HL-60 (cell line): Measurements from ENCODE around the gene ASB10.

Experiments used
- DNase-seq, 2 experiments: peaks; one replicate each; pipeline ENCODE4 v3.0.0-alpha.2; 2010 to 2020; ENCODE audit warnings: low read depth in 1 of 2, low spot score in 1 of 2
- H3K27ac ChIP-seq: fragments of 250-450 bp; sonication (Bioruptor Pico); replicated peaks from 2 replicates; pipeline ENCODE4 v1.5.1; 2020; ENCODE audit warnings: mild to moderate bottlenecking, moderate library complexity
- H3K27me3 ChIP-seq: fragments of 250-450 bp; sonication (Bioruptor Pico); 2 replicates; pipeline ENCODE4 v1.5.1; 2021; ENCODE audit warnings: mild to moderate bottlenecking, moderate library complexity; ENCODE audit not compliant: insufficient read depth, poor library complexity, severe bottlenecking
- H3K4me3 ChIP-seq: replicated peaks from 2 replicates; pipeline ENCODE4 v1.5.1; 2011; ENCODE audit warnings: mild to moderate bottlenecking, control low read depth, low read length; ENCODE audit not compliant: insufficient read depth
- CTCF ChIP-seq: IDR thresholded peaks from one replicate; pipeline ENCODE4 v1.5.1; 2011; ENCODE audit warnings: low read length, control low read depth, inconsistent platforms; ENCODE audit not compliant: insufficient read depth
- GABPA ChIP-seq: IDR thresholded peaks from 2 replicates; pipeline ENCODE4 v1.6.1; 2012; ENCODE audit warnings: low read depth
- POLR2AphosphoS5 ChIP-seq: IDR thresholded peaks from 2 replicates; pipeline ENCODE4 v1.6.1; 2012; ENCODE audit warnings: low read depth
- REST ChIP-seq: IDR thresholded peaks from 2 replicates; pipeline ENCODE4 v1.6.1; 2012; ENCODE audit warnings: low read depth; ENCODE audit not compliant: insufficient replicate concordance
- SPI1 ChIP-seq: IDR thresholded peaks from 2 replicates; pipeline ENCODE4 v1.6.1; 2012; ENCODE audit warnings: low read depth, mild to moderate bottlenecking, borderline replicate concordance
- long read RNA-seq: library from polyadenylated mRNA; unstranded; transcript quantifications from one replicate; pipeline ENCODE4 v2.0.0, GENCODE V29; 2020

The ASB10 gene, protein sequence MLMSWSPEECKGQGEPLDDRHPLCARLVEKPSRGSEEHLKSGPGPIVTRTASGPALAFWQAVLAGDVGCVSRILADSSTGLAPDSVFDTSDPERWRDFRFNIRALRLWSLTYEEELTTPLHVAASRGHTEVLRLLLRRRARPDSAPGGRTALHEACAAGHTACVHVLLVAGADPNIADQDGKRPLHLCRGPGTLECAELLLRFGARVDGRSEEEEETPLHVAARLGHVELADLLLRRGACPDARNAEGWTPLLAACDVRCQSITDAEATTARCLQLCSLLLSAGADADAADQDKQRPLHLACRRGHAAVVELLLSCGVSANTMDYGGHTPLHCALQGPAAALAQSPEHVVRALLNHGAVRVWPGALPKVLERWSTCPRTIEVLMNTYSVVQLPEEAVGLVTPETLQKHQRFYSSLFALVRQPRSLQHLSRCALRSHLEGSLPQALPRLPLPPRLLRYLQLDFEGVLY
- long read RNA-seq, result 0 reads

GRCh38 chr7:151186640-151187408 lies at the start of gene ASB10:
ASB10 (minus strand) TSS chr7:151187250; CDS start chr7:151187130, 120 bp downstream.
- H3K4me3 ChIP-seq, result no peak within 1 kb of the TSS
- TF ChIP-seq POLR2AphosphoS5 (no peak), SPI1 (no peak), REST (no peak), GABPA (no peak), CTCF (no peak)
- peaks cover 12% of the 10 kb centered on the region for H3K27me3 ChIP-seq
- DNase-seq, result no peak
- H3K27ac ChIP-seq, result no peak within 1 kb of the TSS

DNA sequence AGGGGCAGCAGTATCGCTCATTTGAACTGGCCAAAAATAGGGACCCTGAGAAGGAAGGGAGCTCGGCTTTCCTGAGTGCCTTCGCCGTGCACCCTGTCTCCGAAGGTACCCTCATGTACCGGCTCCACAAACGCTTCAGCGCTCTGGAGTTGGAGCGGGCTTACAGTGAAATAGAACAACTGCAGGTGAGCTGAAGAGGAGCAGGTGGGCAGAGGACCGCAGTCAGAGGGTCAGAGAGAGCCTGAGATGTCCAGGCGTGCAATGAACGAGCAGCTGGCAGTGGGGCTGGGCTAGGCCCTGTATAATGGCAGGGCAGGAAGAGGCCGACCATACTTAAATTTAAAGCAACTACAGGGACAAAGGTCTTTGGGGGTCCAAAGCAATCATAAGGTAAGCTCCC lies 49.4 kb upstream of the ASB10 start:
- DNase-seq, result no peak
- no peak for TF ChIP-seq GABPA
- no peak for TF ChIP-seq SPI1
- TF ChIP-seq CTCF, result no peak
- TF ChIP-seq REST, result no peak
- no peak for TF ChIP-seq POLR2AphosphoS5
- Histone ChIP-seq H3K27ac (no peak overlapping the region), H3K27me3 (no peaks in the 10 kb centered on the region), H3K4me3 (no peak overlapping the region)

DNA sequence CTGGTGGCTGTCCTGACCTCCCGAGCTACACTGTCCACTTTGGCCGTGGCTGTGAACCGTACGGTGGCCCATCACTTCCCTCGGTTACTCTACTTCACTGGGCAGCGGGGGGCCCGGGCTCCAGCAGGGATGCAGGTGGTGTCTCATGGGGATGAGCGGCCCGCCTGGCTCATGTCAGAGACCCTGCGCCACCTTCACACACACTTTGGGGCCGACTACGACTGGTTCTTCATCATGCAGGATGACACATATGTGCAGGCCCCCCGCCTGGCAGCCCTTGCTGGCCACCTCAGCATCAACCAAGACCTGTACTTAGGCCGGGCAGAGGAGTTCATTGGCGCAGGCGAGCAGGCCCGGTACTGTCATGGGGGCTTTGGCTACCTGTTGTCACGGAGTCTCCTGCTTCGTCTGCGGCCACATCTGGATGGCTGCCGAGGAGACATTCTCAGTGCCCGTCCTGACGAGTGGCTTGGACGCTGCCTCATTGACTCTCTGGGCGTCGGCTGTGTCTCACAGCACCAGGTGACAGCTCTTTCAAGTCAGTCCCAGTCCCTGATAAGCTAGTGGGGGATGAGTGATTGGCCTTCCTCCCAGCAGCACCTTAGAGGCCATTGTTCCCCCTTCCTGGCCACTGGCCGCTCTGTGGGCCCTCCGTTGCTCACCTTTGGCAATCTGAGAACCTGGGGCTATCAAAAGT lies 48.2 kb upstream of the ASB10 start:
- no peak for DNase-seq
- H3K27me3 ChIP-seq, result no peaks in the 10 kb centered on the region
- H3K27ac ChIP-seq, result no peak overlapping the region
- no peak for TF ChIP-seq CTCF
- no peak for TF ChIP-seq POLR2AphosphoS5
- TF ChIP-seq REST, result no peak
- TF ChIP-seq GABPA, result no peak
- TF ChIP-seq SPI1, result no peak
- no peak overlapping the region for H3K4me3 ChIP-seq
